H7 (cell line): ENCODE measurements around the gene RNF2. TPM values are rescaled to one million over a fixed set of nuclear protein-coding genes. Genes with fewer than 3 reads are reported as not detected.

Experiments used
- DNase-seq: peaks from one replicate; pipeline ENCODE4 v3.0.0; 2012
- H3K27me3 ChIP-seq: 2 replicates; pipeline ENCODE4 v1.6.0; 2011; ENCODE audit warnings: mild to moderate bottlenecking, low read length; ENCODE audit not compliant: control insufficient read depth, insufficient read depth
- H3K36me3 ChIP-seq: replicated peaks from 2 replicates; pipeline ENCODE4 v1.5.1; 2011; ENCODE audit warnings: low read length; ENCODE audit not compliant: control insufficient read depth, insufficient read depth
- H3K4me3 ChIP-seq: 2 replicates; pipeline ENCODE4 v1.5.1; 2011; ENCODE audit warnings: low read depth, mild to moderate bottlenecking, control low read depth, low read length, moderate library complexity; ENCODE audit not compliant: insufficient read depth
- total RNA-seq: library from RNA; depleted of rRNA; stranded (reverse); fragments of >200 nt; shearing (Covaris generic); gene quantifications from 2 replicates; pipeline ENCODE4 v1.2.3, GENCODE V29; 2014

Gene RNF2
- total RNA-seq, 1 experiment from 2014 or later = 41.3 TPM

GRCh38 chr1:185094761-185095160 is 49.4 kb downstream of the RNF2 start:
- Histone ChIP-seq H3K4me3 (no peak overlapping the region), H3K27me3 (no peaks in the 10 kb centered on the region), H3K36me3 (peaks cover 2% of the 10 kb centered on the region)
- no peak for DNase-seq

GRCh38 chr1:185096531-185096930 is 51.2 kb downstream of the RNF2 start:
- peaks cover 2% of the 10 kb centered on the region for H3K36me3 ChIP-seq
- H3K4me3 ChIP-seq = no peak overlapping the region
- no peaks in the 10 kb centered on the region for H3K27me3 ChIP-seq
- DNase-seq = no peak

GRCh38 chr1:185104083-185104482 is 58.7 kb downstream of the RNF2 start:
- DNase-seq = no peak
- Histone ChIP-seq H3K36me3 (no peaks in the 10 kb centered on the region; the same call in 1 of the 2 replicates), H3K4me3 (no peak overlapping the region), H3K27me3 (no peaks in the 10 kb centered on the region)

GRCh38 chr1:185105121-185105520 is 59.8 kb downstream of the RNF2 start:
- Histone ChIP-seq H3K27me3 (no peaks in the 10 kb centered on the region), H3K36me3 (no peaks in the 10 kb centered on the region), H3K4me3 (no peak overlapping the region)
- DNase-seq = no peak

- Histone ChIP-seq H3K27me3 (no peaks in the 10 kb centered on the region), H3K36me3 (no peaks in the 10 kb centered on the region), H3K4me3 (no peak overlapping the region)
- no peak for DNase-seq
These were observed 63.0 kb downstream of the RNF2 start for GRCh38 chr1:185108321-185108720.

- Histone ChIP-seq H3K27me3 (no peaks in the 10 kb centered on the region), H3K36me3 (no peaks in the 10 kb centered on the region), H3K4me3 (no peak overlapping the region)
- no peak for DNase-seq
These were observed 64.8 kb downstream of the RNF2 start for GRCh38 chr1:185110145-185110544.

GRCh38 chr1:185111873-185112272 is 66.5 kb downstream of the RNF2 start:
- H3K4me3 ChIP-seq = no peak overlapping the region
- H3K27me3 ChIP-seq = no peaks in the 10 kb centered on the region
- no peaks in the 10 kb centered on the region for H3K36me3 ChIP-seq
- no peak for DNase-seq

- Histone ChIP-seq H3K36me3 (no peaks in the 10 kb centered on the region), H3K27me3 (no peaks in the 10 kb centered on the region), H3K4me3 (no peak overlapping the region)
- DNase-seq = no peak
These were observed 67.0 kb downstream of the RNF2 start for GRCh38 chr1:185112356-185112755.

- no peak overlapping the region for H3K4me3 ChIP-seq
- no peaks in the 10 kb centered on the region for H3K27me3 ChIP-seq
- no peaks in the 10 kb centered on the region; the same call in 1 of the 2 replicates for H3K36me3 ChIP-seq
- no peak for DNase-seq
These were observed 84.3 kb downstream of the RNF2 start for GRCh38 chr1:185129708-185130107.

- H3K36me3 ChIP-seq = peaks cover 2% of the 10 kb centered on the region; the same call in 1 of the 2 replicates
- H3K27me3 ChIP-seq = no peaks in the 10 kb centered on the region
- H3K4me3 ChIP-seq = no peak overlapping the region
- DNase-seq = no peak
These were observed 87.2 kb downstream of the RNF2 start for GRCh38 chr1:185132534-185132933.

GRCh38 chr1:185137896-185138545 is 92.7 kb downstream of the RNF2 start:
- no peak for DNase-seq
- Histone ChIP-seq H3K27me3 (no peaks in the 10 kb centered on the region), H3K4me3 (no peak overlapping the region), H3K36me3 (peaks cover 2% of the 10 kb centered on the region; the same call in 1 of the 2 replicates)

- DNase-seq = no peak
- no peaks in the 10 kb centered on the region for H3K27me3 ChIP-seq
- H3K4me3 ChIP-seq = no peak overlapping the region
- H3K36me3 ChIP-seq = peaks cover 2% of the 10 kb centered on the region; the same call in 1 of the 2 replicates
These were observed 93.9 kb downstream of the RNF2 start for GRCh38 chr1:185139246-185139645.

- no peak for DNase-seq
- peaks cover 4% of the 10 kb centered on the region for H3K36me3 ChIP-seq
- H3K27me3 ChIP-seq = no peaks in the 10 kb centered on the region
- H3K4me3 ChIP-seq = no peak overlapping the region
These were observed 98.9 kb downstream of the RNF2 start for GRCh38 chr1:185144233-185144632.

- peaks cover 4% of the 10 kb centered on the region for H3K36me3 ChIP-seq
- DNase-seq = no peak
- no peak overlapping the region for H3K4me3 ChIP-seq
These were observed 105.9 kb downstream of the RNF2 start for GRCh38 chr1:185151215-185151614.

More at GRCh38 chr1:185151215-185151614, 105.9 kb downstream of the RNF2 start:
- H3K27me3 ChIP-seq = no peaks in the 10 kb centered on the region
